Prostate gland (tissue), 2 donors: Measurements from ENCODE around the gene CEACAM19.

Source experiments
- CTCF ChIP-seq, 4 experiments: fragments of 200-600 bp in 2 of 4; fragments of 450-650 bp in 2 of 4; sonication (generic) in 2 of 4; IDR thresholded peaks; 1 replicate in 3 of 4; 2 replicates in 1 of 4; pipeline ENCODE4 v1.5.1; 2016 to 2019; ENCODE audit warnings: antibody characterized with exemption in 4 of 4, mild to moderate bottlenecking in 2 of 4, moderate library complexity in 2 of 4
- POLR2A ChIP-seq: fragments of 450-650 bp; IDR thresholded peaks from one replicate; pipeline ENCODE4 v1.6.1; 2016; ENCODE audit warnings: antibody characterized with exemption, mild to moderate bottlenecking

- TF ChIP-seq POLR2A (no peak), CTCF (IDR thresholded peaks at IDR 0.05) (peak; percentile 82 to 94 (median 90))
Measured at GRCh38 chr19:44689290-44690130, 18.2 kb downstream of the CEACAM19 start.
